Stimulated activated CD8-positive, alpha-beta memory T cell treated with anti-CD3 and anti-CD28 coated beads, Interleukin-12 subunit alpha, Interleukin-12 subunit beta, amount 100 ng/mL, for 24 hours (primary cell): ENCODE data around the gene RBP5.

ENCODE experiments used
- DNase-seq: peaks from one replicate; pipeline ENCODE4 v3.0.0-alpha.2; 2020; ENCODE audit errors: extremely low read depth

The RBP5 gene

DNA sequence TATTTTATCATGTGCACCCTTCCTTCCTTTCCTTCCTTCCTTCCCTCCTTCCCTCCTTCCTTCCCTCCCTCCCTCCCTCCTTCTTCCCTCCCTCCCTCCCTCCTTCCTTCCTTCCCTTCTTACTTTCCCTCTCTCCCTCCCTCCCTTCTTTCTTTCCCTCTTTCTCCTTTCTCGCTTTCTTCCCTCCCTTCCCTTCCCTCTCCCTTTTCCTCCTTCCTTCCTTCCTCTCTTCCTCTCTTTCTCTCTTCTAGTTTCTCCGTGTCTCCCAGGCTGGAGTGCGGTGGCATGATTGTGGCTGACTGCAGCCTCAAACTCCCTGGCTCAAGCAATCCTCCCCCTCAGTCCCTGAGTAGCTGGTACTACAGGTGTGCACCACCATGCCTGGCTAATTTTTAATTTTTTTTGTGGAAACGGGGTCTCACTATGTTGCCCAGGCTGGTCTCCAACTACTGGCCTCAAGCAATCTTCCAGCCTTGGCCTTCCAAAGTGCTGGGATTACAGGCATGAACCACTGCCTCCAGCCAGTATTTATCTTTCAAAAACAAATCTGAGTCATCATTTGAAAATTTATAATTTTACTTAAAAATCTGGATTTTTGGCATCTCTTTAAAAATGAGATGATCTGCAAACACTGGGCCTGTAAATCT, 27.5 kb downstream of the RBP5 start:
- DNase-seq, result no peak

DNA sequence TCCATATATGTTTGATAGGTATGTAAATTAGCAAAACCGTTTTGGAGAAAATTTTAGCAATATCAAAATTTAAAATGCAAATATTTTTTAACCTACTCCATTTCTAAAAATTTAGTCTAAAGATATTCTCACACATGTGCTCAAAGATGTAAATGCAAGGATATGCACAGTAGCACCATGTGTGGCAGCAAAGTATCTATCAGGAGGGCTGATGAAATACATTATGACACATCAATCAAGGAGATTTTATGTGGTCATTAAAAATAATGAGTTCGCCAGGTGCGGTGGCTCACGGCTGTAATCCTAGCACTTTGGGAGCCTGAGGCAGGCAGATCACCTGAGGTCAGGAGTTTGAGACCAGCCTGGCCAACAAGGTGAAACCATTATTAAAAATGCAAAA, 28.4 kb downstream of the RBP5 start:
- DNase-seq, result no peak

DNA sequence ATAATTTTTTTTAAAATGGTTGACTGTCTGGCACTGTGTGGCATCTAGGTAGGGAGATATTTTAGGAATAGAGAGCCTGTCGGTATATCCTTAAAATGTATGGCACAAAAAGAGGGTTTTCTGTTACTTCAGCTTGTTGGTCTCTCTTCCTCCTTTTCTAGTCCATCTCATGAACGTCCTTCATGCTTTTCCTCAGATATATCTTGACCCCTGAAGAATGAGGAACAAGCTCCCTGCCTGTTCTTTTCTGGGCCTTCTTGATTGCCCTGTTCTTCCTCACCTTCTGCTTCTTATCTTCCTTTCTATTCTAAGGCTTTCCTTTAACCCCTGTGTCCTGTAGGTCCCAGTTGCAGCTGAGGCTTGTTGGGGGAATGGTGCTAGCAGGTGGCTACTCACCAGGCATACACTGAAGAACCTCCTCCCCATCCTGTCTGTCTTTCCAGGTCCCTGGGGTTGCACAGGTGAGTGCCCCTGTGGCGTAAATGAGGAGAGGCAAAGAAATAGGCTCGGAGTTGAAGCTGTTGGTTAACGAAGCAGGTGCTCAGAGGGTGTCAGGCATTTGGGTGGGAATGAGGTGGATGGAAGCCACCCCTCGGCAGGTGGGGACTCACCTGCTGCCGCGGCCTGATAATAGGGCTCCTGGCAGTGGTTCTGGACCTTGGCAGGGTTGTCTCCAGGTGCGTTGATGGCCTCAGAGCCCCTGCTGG, 29.2 kb downstream of the RBP5 start:
- DNase-seq, result no peak

DNA sequence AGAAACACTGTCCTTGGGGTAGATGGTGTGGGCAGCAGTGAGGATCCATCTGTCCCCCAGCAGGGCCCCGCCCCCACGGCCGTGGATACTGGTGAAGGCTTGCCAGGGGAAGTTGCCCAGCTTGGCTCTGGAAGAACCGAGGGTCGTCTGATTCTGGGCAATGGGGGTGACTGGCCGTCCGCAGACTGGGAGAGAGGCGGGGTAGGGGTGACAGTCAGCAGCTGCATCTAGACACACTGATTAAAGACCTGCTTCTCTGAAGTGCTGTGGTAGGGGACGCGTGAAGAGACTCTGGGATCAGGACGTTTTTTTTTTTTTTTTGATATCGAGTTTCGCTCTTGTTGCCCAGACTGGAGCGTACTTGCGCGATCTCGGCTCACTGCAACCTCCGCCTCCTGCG, 31.7 kb downstream of the RBP5 start:
- DNase-seq, result no peak

DNA sequence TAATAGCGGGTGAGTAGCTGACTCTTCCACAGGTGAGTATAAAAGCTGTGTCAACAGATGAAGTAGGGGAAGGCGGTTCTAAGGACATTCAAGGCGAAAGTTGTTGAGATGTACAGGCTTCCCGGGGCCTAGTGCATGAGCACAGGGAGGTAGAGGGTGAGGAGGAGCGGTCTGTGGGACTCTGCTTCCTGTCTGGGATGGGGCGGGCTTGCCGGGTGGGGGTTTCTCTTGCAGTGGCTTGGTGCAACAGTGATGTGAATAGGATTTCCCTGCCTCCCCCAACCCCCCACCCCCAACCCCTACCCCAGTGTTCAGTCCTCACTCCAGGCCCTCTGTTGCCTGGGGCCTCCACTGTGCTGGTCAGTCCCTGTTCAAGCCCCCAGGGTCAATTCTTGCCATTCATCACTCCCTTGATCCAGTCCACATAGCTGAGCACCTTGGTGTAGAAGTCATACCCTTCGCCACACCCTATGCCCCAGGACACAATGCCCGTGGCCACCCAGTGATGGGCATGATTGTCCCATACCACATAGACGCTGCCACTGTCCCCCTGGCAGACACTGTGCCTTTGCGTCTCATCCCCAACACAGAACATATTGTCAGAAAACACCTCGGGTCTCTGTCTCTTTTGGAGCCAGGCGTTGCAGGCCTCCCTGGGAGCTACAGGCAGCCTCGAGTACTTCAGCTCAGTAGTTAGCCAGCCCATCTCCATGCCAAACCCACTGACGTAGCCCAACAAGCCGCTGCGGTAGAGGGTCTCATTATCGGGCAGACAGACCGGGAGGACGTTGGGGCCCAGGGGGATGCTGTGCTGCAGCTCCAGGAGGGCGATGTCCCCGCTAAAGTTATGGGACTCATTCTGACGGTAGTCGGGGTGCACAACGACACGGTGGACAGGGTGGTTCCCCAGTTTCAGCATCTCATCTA, 32.4 kb downstream of the RBP5 start:
- DNase-seq, result no peak

DNA sequence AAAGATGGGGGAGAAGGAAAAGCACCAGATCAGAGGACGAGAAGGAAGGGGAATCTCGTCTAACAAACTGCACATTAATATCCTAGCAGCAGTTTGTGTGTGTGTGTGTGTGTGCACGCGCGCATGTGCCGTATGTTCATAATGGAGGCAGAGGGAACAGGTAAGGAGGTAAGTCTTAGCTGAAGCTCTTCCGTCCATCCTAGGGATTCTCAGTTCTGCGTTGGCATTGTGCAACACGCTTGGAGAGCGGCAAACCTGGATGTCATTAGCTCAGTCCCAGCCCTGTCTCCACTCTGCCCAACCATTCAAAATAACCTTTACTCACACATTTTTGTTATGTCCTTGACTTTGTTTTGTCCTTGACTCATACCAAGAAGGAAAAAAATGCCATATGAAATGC, 34.8 kb downstream of the RBP5 start:
- no peak for DNase-seq

DNA sequence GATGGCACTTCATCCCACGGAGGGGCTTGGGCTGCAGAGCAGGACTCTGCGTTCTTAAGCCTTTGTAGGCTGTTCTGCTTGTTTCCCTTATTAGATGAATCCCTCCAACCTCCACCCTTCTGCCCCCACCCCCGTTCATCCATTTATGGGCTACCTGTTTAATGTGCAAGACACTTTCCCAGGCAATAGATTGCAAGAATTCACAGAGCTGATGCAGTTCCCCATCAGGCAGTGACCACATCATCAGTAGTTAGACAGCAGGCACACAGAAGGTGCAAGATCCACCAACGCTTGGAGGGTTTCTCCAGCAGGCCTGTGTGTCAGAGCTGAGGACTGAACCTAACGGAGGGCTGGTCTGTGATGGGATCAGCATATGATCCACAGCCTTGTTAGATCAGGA, 35.2 kb downstream of the RBP5 start:
- DNase-seq, result no peak

DNA sequence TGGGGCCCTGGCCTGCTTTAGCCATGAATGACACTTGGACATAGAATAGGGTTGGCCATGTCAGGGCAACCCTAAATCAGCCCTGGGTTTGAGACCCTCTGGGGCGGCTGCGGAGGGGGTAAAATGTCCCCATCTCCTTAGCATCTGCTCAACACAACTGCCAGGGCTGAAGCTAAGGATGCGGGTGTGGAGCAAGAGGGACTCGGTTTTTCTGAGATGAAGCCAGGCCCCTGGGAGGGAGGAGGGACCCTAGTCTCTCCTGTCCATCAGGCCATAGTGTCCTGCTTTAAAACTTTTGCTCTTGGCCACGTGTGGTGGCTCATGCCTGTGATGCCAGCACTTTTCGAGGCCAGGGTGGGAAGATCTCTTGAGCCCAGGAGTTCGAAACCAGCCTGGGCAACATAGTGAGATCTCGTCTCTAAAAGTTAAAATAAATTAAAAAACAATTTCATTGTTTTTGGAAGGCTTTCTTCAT, 35.7 kb downstream of the RBP5 start:
- DNase-seq, result no peak

DNA sequence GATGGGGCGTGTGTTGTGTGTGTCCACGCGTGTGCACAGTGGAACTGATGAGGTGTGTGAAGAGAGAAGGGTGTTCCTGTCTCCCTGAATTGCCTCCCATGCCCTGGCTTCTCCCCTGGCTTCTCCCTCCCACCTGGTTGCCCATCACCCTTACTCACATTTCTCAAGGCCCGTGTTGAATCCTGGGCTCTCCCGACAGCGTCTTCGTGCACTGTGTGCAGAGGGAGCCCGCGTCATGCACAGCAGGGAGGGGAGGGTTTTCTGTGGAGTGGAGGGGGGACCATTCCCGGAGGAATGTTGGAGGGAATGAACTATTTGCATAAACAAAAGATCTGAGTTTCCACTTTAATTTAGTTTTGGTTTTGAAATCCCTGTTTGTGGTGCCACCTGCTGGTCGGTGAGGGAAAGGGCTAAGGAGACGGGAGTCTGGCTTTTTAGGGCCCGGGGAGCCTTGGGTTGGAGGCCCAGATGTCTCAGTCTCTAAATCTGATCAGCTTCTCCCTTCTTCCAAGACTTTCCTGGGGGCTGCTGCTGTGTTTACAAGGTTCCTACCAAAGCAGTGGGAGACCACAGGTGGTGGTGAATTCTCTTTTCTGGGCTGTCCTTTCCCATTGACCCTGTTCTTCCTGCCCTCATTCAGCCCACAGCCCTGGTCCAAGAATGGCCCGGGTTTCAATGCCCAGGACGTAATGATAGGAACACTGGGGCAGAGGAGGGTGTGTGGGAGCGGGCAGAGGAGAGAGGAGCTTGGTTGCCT, 36.3 kb downstream of the RBP5 start, which contains the start of gene C1R:
Gene C1R (minus strand): TSS at position 217 of the 757 bp plus-strand sequence. CDS start 57 bp downstream, at position 160.
- no peak for DNase-seq

DNA sequence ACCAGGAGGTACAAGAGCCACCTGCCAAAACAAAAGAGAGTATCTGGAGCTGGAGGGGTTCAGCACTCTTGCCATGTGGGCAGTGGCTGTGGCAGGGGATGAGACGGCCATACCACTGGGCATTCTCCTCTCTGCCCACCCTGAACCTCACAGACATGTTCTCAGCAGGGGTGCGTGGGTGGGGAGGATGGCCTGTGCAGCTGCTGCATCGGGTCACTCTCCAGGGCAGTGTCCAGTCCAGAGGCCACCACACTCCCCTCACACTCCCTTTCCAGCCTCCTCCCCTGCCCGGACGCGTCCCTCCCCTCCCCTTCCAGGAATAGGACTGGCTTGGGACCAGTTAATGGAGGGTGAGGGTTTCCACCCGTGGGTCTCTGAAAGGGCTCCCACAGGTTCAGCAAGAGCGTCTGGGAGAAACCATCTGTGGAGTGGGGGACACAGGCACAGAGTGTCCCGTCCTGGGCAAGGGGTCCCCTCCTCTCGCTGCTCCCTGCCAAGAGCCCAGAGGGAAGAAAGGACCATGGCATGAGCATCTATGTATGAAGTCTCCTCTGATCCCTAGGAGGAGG, 36.9 kb downstream of the RBP5 start:
- no peak for DNase-seq

DNA sequence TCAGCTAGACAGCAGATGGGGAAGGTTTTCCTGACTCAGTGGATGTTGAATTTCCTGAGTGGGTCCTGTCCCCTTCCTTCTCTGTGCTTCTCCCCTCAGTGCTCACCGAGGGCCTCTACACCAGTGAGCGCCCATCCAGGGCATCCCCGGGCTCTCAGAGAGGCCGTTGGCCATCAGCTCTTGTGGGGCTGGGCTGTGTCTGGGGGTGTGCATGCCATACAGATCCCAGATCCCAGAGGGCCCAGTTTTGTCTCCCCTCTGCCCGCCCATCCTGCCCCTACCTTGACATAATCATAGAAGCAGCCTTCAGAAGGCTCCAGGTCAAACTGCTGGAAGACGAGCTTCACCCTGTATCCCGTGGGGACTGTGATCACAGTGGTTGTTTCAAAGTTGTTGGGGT, 37.5 kb downstream of the RBP5 start:
- no peak for DNase-seq

DNA sequence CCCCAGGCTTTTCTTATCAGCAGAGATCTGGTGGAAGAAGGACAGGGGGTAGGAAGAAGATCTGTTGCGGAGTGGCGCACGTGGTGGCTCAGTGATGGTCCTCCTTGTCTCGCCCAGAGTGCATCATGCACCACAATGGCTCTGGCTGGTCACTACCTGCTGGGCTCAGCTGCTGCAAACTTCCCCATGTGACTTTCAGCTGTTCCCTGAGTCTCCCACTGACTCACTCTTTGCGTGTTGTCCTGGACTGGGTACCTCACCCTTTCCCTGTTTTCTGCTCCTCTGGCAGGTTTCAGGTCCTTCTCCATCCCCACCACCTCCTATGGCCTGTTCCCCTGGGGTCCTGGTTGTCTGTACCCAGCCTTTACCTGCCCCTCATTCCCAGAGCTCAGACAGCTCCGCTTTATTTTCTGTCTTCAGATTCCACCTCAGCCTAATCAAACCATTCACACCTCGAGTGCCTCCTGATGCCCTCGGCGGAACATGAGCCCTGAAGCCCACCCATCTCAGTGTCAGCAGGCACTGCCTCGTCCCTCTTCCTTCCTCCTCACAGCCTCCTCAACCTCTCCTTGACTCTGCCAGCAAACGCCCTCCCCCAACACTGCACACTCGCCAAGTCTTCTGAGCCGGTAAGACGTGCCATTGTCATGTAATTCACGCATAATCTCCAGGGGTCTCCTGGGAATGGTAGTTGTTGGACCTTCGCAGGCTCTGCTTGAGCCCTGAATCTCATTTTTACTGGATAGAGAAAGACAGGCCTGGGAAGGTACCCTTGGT, 38.3 kb downstream of the RBP5 start:
- DNase-seq, result no peak

DNA sequence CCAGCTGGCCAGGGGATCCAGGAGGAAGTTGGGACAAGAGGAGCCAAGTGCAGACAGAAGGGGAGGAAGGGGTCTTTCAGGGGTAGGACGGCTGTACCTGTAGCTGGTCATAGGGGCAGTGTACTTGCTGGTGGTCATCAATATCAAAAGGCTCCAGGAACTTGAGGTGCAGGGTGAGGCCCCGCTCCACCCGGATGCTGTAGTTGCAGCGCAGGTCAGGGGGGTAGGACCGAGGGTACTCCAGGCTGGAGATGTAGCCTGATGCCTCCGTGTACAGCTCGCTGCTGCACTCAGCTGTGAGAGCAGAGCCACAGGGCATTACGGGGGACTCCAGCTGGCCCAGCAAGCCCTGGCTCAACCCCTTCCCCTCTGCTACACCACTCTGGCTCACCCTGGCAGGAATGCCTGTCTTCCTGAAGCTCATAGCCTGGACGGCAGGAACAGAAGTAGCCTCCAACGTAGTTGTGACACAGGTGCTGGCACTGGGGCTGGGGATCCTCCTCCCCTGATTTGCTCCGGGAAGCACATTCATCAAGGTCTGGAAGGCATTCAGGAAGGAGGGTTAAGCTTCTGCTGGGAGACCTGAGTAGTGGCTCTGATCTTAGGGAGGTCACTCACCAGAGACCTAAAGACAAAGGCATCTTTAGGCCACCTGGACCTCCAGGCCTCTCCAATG, 39.4 kb downstream of the RBP5 start:
- no peak for DNase-seq

DNA sequence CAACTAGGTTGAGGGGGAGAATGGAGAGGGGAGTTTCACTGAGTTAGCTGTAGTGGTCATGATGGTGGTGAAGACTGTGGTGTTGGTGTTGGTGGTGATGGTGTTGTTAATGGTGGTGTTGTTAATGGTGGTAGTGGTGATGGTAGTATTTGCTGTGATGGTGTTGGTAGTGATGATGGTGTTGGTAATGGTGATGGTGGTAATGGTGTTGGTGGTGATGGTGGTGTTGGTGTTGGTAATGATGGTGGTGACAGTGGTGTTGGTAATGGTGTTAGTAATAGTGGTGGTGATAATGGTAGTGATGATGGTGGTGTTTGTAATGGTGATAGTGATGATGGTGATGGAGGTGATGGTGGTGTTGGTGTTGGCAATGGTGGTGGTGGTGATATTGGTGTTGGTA, 45.6 kb downstream of the RBP5 start:
- DNase-seq, result no peak

DNA sequence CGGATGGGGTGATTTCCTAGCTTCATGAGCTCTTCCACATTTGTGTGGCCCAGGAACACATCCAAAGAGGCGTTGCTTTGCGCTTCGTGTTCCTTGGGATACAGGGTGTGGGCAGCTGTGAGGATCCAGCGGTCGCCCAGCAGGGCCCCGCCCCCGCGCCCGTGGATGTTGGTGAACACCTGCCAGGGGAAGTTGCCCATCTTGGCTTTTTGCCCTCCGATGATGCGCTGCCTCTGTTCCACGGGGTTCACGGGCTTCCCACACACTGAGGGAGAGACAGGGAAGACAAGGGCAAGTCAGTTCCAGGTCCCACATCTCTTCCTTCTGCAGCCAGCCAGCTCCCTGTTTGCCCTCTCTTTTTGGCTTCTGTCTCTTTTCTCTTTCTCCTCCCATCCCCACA, 47.7 kb downstream of the RBP5 start:
- DNase-seq, result no peak

DNA sequence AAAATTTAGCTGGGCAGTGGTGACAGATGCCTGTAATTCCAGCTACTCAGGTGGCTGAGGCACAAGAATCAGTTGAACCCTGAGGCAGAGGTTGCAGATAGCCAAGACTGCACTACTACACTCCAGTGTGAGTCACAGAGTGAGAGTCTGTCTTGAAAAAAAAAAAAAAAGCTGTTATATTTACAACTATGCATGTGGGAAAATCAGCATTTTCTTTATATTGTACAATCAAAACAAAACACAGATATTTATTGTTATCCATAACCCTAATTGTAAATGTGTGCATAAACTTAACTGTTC, 48.9 kb downstream of the RBP5 start:
- no peak for DNase-seq

DNA sequence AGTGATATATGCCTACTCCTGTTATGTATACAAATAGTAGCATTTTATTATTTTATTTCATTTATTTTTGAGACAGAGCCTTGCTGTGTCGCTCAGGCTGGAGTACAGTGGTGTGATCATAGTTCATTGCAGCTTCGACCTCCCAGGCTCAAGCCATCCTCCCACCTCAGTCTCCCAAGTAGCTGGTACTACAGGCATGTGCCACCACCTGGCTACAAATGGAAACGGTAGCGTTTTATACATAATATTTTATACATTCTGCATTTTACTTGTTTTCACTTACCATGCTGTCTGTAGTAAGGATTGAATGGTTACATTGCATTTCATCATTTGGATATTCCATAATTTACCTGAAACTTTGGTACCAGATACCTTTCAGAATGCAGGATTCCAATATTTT, 50.5 kb downstream of the RBP5 start:
- DNase-seq, result no peak

DNA sequence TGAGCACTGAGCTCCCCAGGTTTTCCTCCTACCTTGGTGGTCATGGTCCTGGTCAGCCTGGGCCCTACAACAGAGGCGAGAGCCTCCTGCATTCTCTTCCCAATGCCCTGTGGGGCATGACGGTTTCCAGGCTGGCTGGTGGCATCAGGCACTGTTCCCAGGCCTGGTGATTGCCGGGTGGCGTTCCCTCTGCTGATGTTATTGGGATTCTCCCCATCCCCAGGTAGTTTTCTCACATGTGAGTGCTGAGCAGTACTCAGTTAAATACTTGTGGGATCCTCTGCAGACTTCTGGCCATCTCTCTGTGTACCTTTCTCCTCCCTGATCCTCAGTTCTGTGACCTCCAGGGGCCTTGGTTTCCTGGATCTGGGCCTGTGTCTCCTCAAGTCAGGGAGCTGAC, 52.2 kb downstream of the RBP5 start:
- no peak for DNase-seq

DNA sequence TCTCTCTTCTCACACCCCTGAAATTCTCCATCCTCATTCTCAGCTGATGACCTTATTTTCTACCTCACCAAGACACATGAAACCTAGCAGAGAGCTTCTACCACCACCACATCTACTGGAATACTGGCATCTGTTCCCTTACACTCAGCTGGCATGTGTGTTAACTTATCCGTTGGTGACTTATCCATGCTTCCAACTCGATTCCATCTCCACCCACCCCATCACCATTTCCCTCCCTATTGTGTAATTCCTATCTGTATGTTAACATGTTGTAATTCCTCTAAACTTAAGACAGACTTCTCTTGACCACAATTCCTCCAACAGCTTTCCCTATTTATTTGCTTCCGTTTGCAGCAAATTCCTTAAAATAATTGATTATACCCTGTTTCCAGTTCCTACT, 52.8 kb downstream of the RBP5 start:
- DNase-seq, result no peak

DNA sequence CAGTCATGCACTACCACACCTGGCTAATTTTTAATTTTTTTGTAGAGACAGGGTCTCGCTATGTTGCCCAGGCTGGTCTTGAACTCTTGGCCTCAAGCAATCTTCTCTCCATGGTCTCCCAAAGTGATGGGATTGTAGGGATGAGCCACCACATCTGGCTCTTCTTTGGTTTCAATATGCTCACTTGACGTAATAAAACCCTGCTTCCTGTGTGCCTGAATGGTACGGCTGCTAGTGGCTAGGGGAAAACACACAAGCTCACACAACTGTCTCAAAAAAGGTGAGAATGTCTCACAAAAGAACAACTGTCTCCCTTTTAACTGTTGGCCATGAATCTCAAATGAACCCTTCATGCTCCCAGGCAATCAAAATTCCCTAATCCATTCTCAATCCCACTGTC, 53.2 kb downstream of the RBP5 start:
- no peak for DNase-seq
